Upper lobe of left lung (tissue), 6 donors: ENCODE data around the gene CHST14. TPM values are rescaled to one million over a fixed set of nuclear protein-coding genes. Genes with fewer than 3 reads are reported as not detected.

ENCODE experiments used
- ATAC-seq, 2 donors: fragments of 200-7000 bp; cut with Tn5 transposase; one replicate each; pipeline ENCODE4 v1.9.1; 2022; ENCODE audit warnings: mild to moderate bottlenecking in 2 of 2, moderate library complexity in 2 of 2; ENCODE audit not compliant: low FRiP score in 2 of 2
- DNase-seq, 2 donors: peaks; one replicate each; pipeline ENCODE4 v3.0.0-alpha.2; 2019 to 2020
- H3K27ac ChIP-seq, 4 donors: fragments of 200-600 bp; sonication (generic); one replicate each; pipeline ENCODE4 v1.5.1; 2016 to 2019
- H3K27me3 ChIP-seq, 4 donors: fragments of 200-600 bp; sonication (generic); one replicate each; pipeline ENCODE4 v1.5.1; 2017 to 2019
- H3K36me3 ChIP-seq, 4 donors: fragments of 200-600 bp; sonication (generic); one replicate each; pipeline ENCODE4 v1.5.1; 2016 to 2019
- H3K4me1 ChIP-seq, 4 donors: fragments of 200-600 bp; sonication (generic); one replicate each; pipeline ENCODE4 v1.5.1; 2018 to 2019
- H3K4me3 ChIP-seq, 4 donors: fragments of 200-600 bp; sonication (generic); one replicate each; pipeline ENCODE4 v1.5.1; 2017 to 2019; ENCODE audit warnings: mild to moderate bottlenecking in 2 of 4, moderate library complexity in 1 of 4
- H3K9me3 ChIP-seq, 4 donors: fragments of 200-600 bp; sonication (generic); one replicate each; pipeline ENCODE4 v1.5.1; 2018 to 2019
- CTCF ChIP-seq, 6 experiments: fragments of 450-650 bp in 4 of 6; fragments of 200-600 bp in 2 of 6; sonication (generic) in 2 of 6; IDR thresholded peaks; one replicate each; pipeline ENCODE4 v1.5.1; 2016 to 2019; ENCODE audit warnings: antibody characterized with exemption in 6 of 6
- EP300 ChIP-seq, 4 donors: sonication (generic); formaldehyde crosslinking; IDR thresholded peaks; one replicate each; pipeline ENCODE4 v1.5.1; 2017; ENCODE audit warnings: antibody characterized with exemption in 4 of 4, control low read depth in 2 of 4
- POLR2A ChIP-seq, 4 donors: fragments of 450-650 bp; IDR thresholded peaks; one replicate each; pipeline ENCODE4 v1.5.1; 2016 to 2017; ENCODE audit warnings: antibody characterized with exemption in 4 of 4, mild to moderate bottlenecking in 2 of 4
- POLR2AphosphoS5 ChIP-seq, 2 donors: sonication (generic); formaldehyde crosslinking; IDR thresholded peaks; one replicate each; pipeline ENCODE4 v1.5.1; 2017; ENCODE audit warnings: antibody characterized with exemption in 2 of 2
- WGBS, 2 donors: methylation state at CpG; one replicate each; pipeline ENCODE4 v1.1.5; 2017 to 2018; 5-methylcytosine and 5-hydroxymethylcytosine counted together
- total RNA-seq, 6 donors: library from RNA; depleted of rRNA in 4 of 6; stranded (reverse); fragments of >200 nt in 4 of 6; gene quantifications; one replicate each; pipeline versions ENCODE4 v1.1.0 to v1.2.1, GENCODE V29; 2016 to 2021
- donor health status: DM: no; HTN: no; CAD: no; lungs with moderate emphysema.
- donor health status: DM: no; HTN: yes; CAD: no; lungs with severe emphysema.

CHST14 gene
- 10 to 100 TPM in 5 of 6 donors, 1 to 10 TPM in 1; 3.1 to 20.6 (median 14.6) TPM for total RNA-seq

- DNase-seq (peak; percentile 65 to 94), ATAC-seq (peak; percentile 78 to 93)
- 0 to 13% methylated on average over 1 to 16 of the region's 52 CpGs for WGBS, 2 donors
- Histone ChIP-seq H3K27me3 (no peaks in the 10 kb centered on the region), H3K4me1 (peaks cover 12 to 31% (median 15%) of the 10 kb centered on the region in 4 donors), H3K9me3 (no peaks in the 10 kb centered on the region), H3K4me3 (peak within 1 kb of the TSS; percentile 75 to 94 (median 78)), H3K27ac (peak within 1 kb of the TSS; percentile 86 to 93 (median 90)), H3K36me3 (peaks cover 0 to 14% (median 9%) of the 10 kb centered on the region in 4 donors)
- TF ChIP-seq EP300 (IDR thresholded peaks at IDR 0.05) (no peak), CTCF (IDR thresholded peaks at IDR 0.05) (peak in 1 of 6 experiments; percentile 7), POLR2A (IDR thresholded peaks at IDR 0.05) (peak in 1 of 4 donors; percentile 45), POLR2AphosphoS5 (IDR thresholded peaks at IDR 0.05) (no peak)
Observed at GRCh38 chr15:40470423-40471104, at the start of gene CHST14. TSS of gene CHST14 (plus strand) at chr15:40470984. CDS start at chr15:40471214, 230 bp downstream.

- DNase-seq, result peak; percentile 85 to 98
- peaks cover 2 to 22% (median 17%) of the 10 kb centered on the region in 4 donors for H3K36me3 ChIP-seq
- no peak overlapping the region for H3K4me3 ChIP-seq
- WGBS, 2 donors, result 12 to 61% methylated on average over 4 to 31 of the region's 31 CpGs
- H3K4me1 ChIP-seq, result peaks cover 9 to 20% (median 17%) of the 10 kb centered on the region in 4 donors
- peak; percentile 93 to 97 for ATAC-seq
- no peaks in the 10 kb centered on the region for H3K27me3 ChIP-seq
- H3K27ac ChIP-seq, result no peak overlapping the region
- no peaks in the 10 kb centered on the region for H3K9me3 ChIP-seq
- TF ChIP-seq POLR2A (IDR thresholded peaks at IDR 0.05) (peak in 1 of 4 donors; percentile 36), CTCF (IDR thresholded peaks at IDR 0.05) (peak; percentile 88 to 98 (median 94)), EP300 (IDR thresholded peaks at IDR 0.05) (no peak)
Observed at GRCh38 chr15:40421246-40422157, 49.3 kb upstream of the CHST14 start.

GRCh38 chr15:40424483-40425115, 46.2 kb upstream of the CHST14 start:
- no peak for TF ChIP-seq CTCF (IDR thresholded peaks at IDR 0.05)
- no peak for TF ChIP-seq POLR2A (IDR thresholded peaks at IDR 0.05)
- TF ChIP-seq EP300 (IDR thresholded peaks at IDR 0.05), result no peak
- TF ChIP-seq POLR2AphosphoS5 (IDR thresholded peaks at IDR 0.05), result no peak
- Histone ChIP-seq H3K4me1 (peaks cover 9 to 20% (median 17%) of the 10 kb centered on the region in 4 donors), H3K4me3 (no peak overlapping the region), H3K27me3 (no peaks in the 10 kb centered on the region), H3K9me3 (no peaks in the 10 kb centered on the region), H3K27ac (no peak overlapping the region), H3K36me3 (peaks cover 0 to 6% (median 0%) of the 10 kb centered on the region in 4 donors)
- DNase-seq, result no peak
- no peak for ATAC-seq
- WGBS, 2 donors, result 85 to 88% methylated on average over 5 to 6 of the region's 6 CpGs

DNA sequence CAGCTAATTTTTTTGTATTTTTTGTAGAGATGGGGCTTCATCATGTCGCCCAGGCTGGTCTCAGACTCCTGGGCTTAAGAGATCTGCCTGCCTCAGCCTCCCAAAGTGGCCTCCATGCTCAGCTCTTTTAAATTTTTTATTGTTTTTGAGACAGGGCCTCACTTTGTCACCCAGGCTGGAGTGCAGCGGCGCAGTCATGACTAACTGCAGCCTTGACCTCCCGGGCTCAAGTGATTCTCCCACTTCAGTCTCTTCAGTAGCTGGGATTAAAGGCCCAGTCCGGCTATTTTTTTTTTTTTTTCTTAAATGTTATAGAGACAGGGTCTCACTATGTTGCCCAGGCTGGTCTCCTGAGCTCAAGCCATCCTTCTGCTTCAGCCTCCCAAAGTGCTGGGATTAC, 45.1 kb upstream of the CHST14 start:
- Histone ChIP-seq H3K4me1 (peaks cover 9 to 16% (median 14%) of the 10 kb centered on the region in 4 donors), H3K36me3 (peaks cover 0 to 6% (median 0%) of the 10 kb centered on the region in 4 donors), H3K9me3 (no peaks in the 10 kb centered on the region), H3K27me3 (no peaks in the 10 kb centered on the region), H3K4me3 (no peak overlapping the region), H3K27ac (no peak overlapping the region)
- WGBS, 2 donors, result 95 to 99% methylated on average over 5 of the region's 5 CpGs
- ATAC-seq (no peak), DNase-seq (no peak)
- TF ChIP-seq POLR2A (IDR thresholded peaks at IDR 0.05) (no peak), POLR2AphosphoS5 (IDR thresholded peaks at IDR 0.05) (no peak)
